Heart right ventricle (tissue), 16 donors: ENCODE measurements around the gene KCNH1. TPM values are rescaled to one million over a fixed set of nuclear protein-coding genes. Genes with fewer than 3 reads are reported as not detected.

ENCODE experiments used
- ATAC-seq, 8 donors: fragments of 200-7000 bp; cut with Tn5 transposase; one replicate each; pipeline ENCODE4 v1.9.1; 2020; ENCODE audit warnings: mild to moderate bottlenecking in 8 of 8, moderate library complexity in 8 of 8, moderate number of reproducible peaks in 1 of 8
- DNase-seq, 2 donors: peaks; one replicate each; pipeline ENCODE4 v3.0.0-alpha.2; 2020
- H3K27ac ChIP-seq, 10 donors: fragments of 200-600 bp; sonication (generic) in 2 of 10; one replicate each; pipeline versions ENCODE4 v1.5.0 to v1.8.0; 2020 to 2022; ENCODE audit warnings: mild to moderate bottlenecking in 3 of 10
- H3K27me3 ChIP-seq, 7 donors: fragments of 200-600 bp; one replicate each; pipeline ENCODE4 v1.8.0; 2021 to 2022; ENCODE audit warnings: mild to moderate bottlenecking in 2 of 7
- H3K36me3 ChIP-seq, 9 donors: fragments of 200-600 bp; sonication (generic) in 1 of 9; one replicate each; pipeline versions ENCODE4 v1.5.0 to v1.8.0; 2020 to 2022; ENCODE audit warnings: mild to moderate bottlenecking in 2 of 9
- H3K4me1 ChIP-seq, 9 donors: fragments of 200-600 bp; sonication (generic) in 1 of 9; one replicate each; pipeline versions ENCODE4 v1.5.0 to v1.8.0; 2020 to 2022; ENCODE audit warnings: mild to moderate bottlenecking in 4 of 9
- H3K4me3 ChIP-seq, 10 donors: fragments of 200-600 bp; sonication (generic) in 2 of 10; one replicate each; pipeline versions ENCODE4 v1.5.0 to v1.8.0; 2020 to 2022; ENCODE audit warnings: mild to moderate bottlenecking in 7 of 10, moderate library complexity in 2 of 10
- H3K9me3 ChIP-seq, 11 donors: fragments of 200-600 bp in 10 of 11; sonication (generic) in 2 of 11; one replicate each; pipeline versions ENCODE4 v1.5.0 to v1.8.0; 2013 to 2022; ENCODE audit warnings: mild to moderate bottlenecking in 2 of 11, control low read depth in 1 of 11, moderate library complexity in 1 of 11
- WGBS, 2 donors: extraction: QIAGEN DNeasy Blood & Tissue Kit; methylation state at CpG; one replicate each; pipeline ENCODE4 v1.1.7; 2013; ENCODE audit warnings: inconsistent platforms in 1 of 2; 5-methylcytosine and 5-hydroxymethylcytosine counted together
- intact Hi-C, 10 donors: fragments of 100-400 bp; cut with DNase I; formaldehyde crosslinking; loops; one replicate each; pipeline versions ENCODE4 v1.11.1 to v1.14.2; 2022
- polyA plus RNA-seq, 2 donors: library from polyadenylated mRNA; stranded (reverse); fragments of 200-250 nt; gene quantifications; one replicate each; pipeline ENCODE4 v1.2.3, GENCODE V29; 2013
- total RNA-seq, 10 donors: library from RNA; stranded (reverse); fragmentation: NEBNext Ultra II Directional in 3 of 10; extraction: Animal tissue kit (Norgen Biotek cat#: 25700) in 3 of 10; gene quantifications; one replicate each; pipeline versions ENCODE4 v1.2.1 to v1.2.4, GENCODE V29; 2021 to 2023
- TF ChIP-seq, protein P1 (sequence below), 9 donors: fragments of 200-600 bp; sonication (generic) in 2 of 9; IDR thresholded peaks; one replicate each; pipeline versions ENCODE4 v1.5.0 to v1.8.0; 2021 to 2022; ENCODE audit warnings: antibody characterized with exemption in 9 of 9, mild to moderate bottlenecking in 5 of 9, moderate library complexity in 1 of 9
- donor health status: Arrhythmogenic right ventricular cardiomyopathy.
- donor health status: ischemic (EF 13 %, LVEDD 7.1; RV severe dilation, severe dysfunction).
- donor health status: healthy with polysubstance abuse.
- donor health status: DM: no; HTN: yes; CAD: no.
- donor health status: DM: no; HTN: no; CAD: no.
- donor health status: ischemic (EF 25% LVEDD 6.9; RV normal size, moderate dysfunction).
- donor health status: ischemic (EF 25% LVEDD 5.7; RV mildly dilated, moderate dysfunction).
- donor health status: healthy.
- donor health status: DM: yes; HTN: yes; CAD: no.
- donor health status: Ischemic cardiomyopathy.
- donor health status: ischemic (EF 35%, LVEDD 5.7; RV mildly dilated, moderate dysfunction).
- donor health status: nonischemic (EF 11% LVEDD 7.7; RV severe dilation, severe dysfunction).
- donor health status: DM: yes; HTN: yes; CAD: no.
- donor health status: PGD.
- donor health status: ischemic (EF 29% LVEDD 5.4; RV normal size, mild dysfunction).
- donor health status: nonischemic (EF 23%, LVEDD 6.1; RV moderate dilation, normal function).

KCNH1 gene
- total and polyA plus RNA-seq, 12 donors = 0.09 TPM; not detected in 11

GRCh38 chr1:210817385-210818275 is 316.3 kb downstream of the KCNH1 start:
- H3K36me3 ChIP-seq = no peaks in the 10 kb centered on the region
- ATAC-seq (no peak), DNase-seq (no peak)
- H3K27ac ChIP-seq = no peak overlapping the region
- intact Hi-C loops = no loop called here
- H3K27me3 ChIP-seq = peaks cover 0 to 7% (median 0%) of the 10 kb centered on the region in 7 donors
- TF ChIP-seq, protein P1, sequence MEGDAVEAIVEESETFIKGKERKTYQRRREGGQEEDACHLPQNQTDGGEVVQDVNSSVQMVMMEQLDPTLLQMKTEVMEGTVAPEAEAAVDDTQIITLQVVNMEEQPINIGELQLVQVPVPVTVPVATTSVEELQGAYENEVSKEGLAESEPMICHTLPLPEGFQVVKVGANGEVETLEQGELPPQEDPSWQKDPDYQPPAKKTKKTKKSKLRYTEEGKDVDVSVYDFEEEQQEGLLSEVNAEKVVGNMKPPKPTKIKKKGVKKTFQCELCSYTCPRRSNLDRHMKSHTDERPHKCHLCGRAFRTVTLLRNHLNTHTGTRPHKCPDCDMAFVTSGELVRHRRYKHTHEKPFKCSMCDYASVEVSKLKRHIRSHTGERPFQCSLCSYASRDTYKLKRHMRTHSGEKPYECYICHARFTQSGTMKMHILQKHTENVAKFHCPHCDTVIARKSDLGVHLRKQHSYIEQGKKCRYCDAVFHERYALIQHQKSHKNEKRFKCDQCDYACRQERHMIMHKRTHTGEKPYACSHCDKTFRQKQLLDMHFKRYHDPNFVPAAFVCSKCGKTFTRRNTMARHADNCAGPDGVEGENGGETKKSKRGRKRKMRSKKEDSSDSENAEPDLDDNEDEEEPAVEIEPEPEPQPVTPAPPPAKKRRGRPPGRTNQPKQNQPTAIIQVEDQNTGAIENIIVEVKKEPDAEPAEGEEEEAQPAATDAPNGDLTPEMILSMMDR (IDR thresholded peaks at IDR 0.05) = no peak
- 57 to 64% methylated on average over 2 of the region's 2 CpGs for WGBS, 2 donors
- peaks cover 0 to 6% (median 0%) of the 10 kb centered on the region in 9 donors for H3K4me1 ChIP-seq
- H3K9me3 ChIP-seq = no peaks in the 10 kb centered on the region
- H3K4me3 ChIP-seq = no peak overlapping the region

- Histone ChIP-seq H3K27me3 (peaks cover 0 to 5% (median 0%) of the 10 kb centered on the region in 7 donors), H3K4me3 (no peak overlapping the region), H3K4me1 (peaks cover 0 to 6% (median 0%) of the 10 kb centered on the region in 9 donors), H3K9me3 (no peaks in the 10 kb centered on the region), H3K36me3 (no peaks in the 10 kb centered on the region), H3K27ac (no peak overlapping the region)
- intact Hi-C loops = no loop called here
- DNase-seq = peak in 1 of 2 donors; percentile 3
- peak in 2 of 8 donors; percentile 90 for ATAC-seq
- 59 to 67% methylated on average over 13 of the region's 13 CpGs for WGBS, 2 donors
- TF ChIP-seq, protein P1 (IDR thresholded peaks at IDR 0.05) = no peak
These were observed 318.1 kb downstream of the KCNH1 start for GRCh38 chr1:210815641-210816550.

DNA sequence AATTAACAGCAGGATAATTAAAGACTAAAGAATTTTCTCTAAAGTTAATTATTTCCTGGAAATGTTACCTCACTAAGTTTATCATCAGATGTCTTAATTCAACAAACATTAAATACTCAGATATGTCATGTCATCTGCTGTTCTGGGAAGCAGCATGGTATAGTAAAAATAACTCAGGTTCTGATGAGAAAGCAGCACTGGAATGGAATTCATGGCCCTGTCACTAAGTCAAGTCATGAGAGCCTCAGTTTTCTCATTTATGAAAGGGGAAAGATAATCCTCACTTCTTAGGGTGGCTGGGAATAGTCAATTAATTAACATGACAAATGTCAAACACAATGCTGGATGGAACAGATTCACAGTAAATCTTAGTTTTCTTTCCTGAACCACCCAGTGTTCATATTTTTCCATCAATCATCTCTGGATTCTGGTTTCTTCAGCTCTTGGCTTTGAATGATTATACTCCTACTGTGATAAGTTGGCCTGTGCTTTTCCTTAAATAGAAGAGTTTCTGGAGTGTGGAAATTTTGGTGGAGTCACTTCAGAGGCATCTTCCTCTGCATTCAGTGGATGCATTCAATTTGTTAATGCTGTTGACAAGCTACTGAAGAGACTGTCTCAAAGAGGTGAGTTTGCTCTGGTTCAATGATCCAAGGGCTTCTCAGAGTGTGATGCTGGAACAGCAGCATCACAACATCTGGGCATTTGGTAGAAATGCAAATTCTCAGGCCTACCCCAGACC is 319.4 kb downstream of the KCNH1 start:
- Histone ChIP-seq H3K36me3 (no peaks in the 10 kb centered on the region), H3K4me3 (no peak overlapping the region), H3K4me1 (peaks cover 0 to 6% (median 0%) of the 10 kb centered on the region in 9 donors), H3K27me3 (no peaks in the 10 kb centered on the region), H3K27ac (no peak overlapping the region), H3K9me3 (no peaks in the 10 kb centered on the region)
- intact Hi-C loops = no loop called here
- ATAC-seq = no peak
- TF ChIP-seq, protein P1 (IDR thresholded peaks at IDR 0.05) = no peak
- DNase-seq = no peak

DNA sequence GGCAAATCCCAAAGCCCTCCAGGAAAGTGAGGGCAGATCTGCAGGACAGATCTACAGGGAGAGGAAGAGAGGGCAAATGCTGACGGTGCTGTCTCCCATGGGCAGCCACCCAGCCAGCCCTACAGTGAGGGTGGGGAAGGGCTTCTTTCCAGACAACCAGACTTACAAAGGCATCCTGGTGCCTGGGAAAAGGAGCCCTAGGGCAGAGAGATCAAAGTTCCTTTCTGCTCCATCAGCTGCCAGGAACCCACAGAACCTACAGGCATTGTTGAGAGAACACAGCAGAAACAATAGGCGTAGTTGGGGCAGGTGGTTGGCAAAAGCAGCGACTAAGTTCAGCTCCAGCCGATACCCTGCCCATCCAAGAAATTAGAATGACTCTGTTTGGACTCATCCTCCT is 332.4 kb downstream of the KCNH1 start:
- Histone ChIP-seq H3K27ac (no peak overlapping the region), H3K9me3 (no peaks in the 10 kb centered on the region), H3K4me1 (no peaks in the 10 kb centered on the region), H3K36me3 (no peaks in the 10 kb centered on the region), H3K27me3 (peaks cover 0 to 14% (median 4%) of the 10 kb centered on the region in 7 donors), H3K4me3 (no peak overlapping the region)
- intact Hi-C loops = no loop called here
- ATAC-seq = no peak
- TF ChIP-seq, protein P1 (IDR thresholded peaks at IDR 0.05) = no peak
- DNase-seq = no peak
- 83 to 91% methylated on average over 4 of the region's 4 CpGs for WGBS, 2 donors
